GM21737 (cell line): ENCODE results near the gene SNAPC5.
"Not testable (repeated sequence)": the region's sequence is repeated elsewhere in the genome, so short reads cannot be mapped to it uniquely, and the experiment has no call there.

Experiments used
- ATAC-seq: cut with Tn5 transposase; IDR thresholded peaks from one replicate; pipeline ENCODE4 v1.9.1; 2021; ENCODE audit warnings: mild to moderate bottlenecking, moderate library complexity; ENCODE audit not compliant: unreplicated experiment

The SNAPC5 gene, protein sequence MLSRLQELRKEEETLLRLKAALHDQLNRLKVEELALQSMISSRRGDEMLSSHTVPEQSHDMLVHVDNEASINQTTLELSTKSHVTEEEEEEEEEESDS

DNA sequence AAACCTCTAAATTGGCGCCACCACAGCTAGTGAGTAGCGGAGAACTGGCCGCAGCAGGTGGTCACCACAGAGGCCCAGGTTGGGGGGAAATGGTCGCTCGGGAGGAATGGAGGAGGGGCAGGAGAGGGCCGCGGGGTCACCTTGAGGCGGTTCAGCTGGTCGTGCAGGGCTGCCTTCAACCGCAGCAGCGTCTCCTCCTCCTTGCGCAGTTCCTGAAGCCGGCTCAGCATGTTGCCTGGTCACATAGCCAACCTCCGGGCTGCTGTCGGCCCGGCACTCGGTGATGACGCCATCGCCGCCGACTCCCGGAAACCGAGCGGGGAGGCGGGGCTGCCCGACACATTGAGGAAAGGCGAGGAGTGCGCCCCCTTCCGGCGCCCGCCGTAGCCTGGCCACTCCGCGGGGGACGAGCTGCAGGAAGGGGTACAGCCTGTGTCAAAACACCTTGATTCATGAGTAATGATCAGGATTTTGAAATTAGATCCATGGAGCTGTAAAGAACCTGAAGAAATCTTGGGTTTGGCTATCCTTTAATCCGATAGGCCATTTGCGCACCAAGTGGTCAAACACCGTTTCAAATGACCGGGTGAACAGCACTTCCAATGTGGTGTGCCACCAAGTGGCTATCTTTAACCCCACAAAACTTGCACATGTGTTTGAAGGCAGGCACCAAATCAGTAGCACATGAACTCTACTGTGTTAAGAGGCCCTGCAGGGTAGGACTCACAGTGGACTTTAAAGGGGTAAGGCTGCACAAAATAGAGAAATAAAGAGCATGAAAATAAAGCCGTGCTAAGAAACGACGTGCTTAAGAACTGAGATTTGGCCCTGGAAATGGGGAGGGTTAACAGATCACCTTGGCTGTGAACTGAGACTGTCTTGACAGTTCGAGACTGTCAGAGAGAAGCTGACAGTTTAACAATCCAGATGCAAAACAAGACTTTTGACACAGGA is at the start of gene SNAPC5:
SNAPC5 (minus strand) TSS at position 261 of the 954 bp plus-strand sequence; CDS start at position 230, 31 bp downstream.
- peak; percentile 66 for ATAC-seq

- ATAC-seq = no peak
Measured at GRCh38 chr15:66545255-66545654, 47.7 kb upstream of the SNAPC5 start.

DNA sequence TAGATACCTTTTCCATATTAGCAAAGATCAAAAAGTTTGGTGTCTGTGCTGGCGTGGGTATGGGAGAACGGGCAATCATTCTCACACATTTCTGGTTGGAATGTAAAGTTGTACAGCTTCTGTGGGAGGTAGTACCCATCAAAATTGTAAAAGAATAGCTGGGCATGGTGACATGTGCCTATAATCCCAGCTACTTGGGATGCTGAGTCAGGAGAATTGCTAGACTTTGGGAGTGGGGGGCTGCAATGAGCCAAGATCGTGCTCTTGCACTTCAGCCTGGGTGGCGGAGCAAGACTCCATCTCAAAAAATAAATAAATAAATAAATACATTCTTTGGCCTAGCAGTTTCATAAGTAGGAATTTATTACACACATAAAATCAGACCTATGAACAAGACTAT is 45.3 kb upstream of the SNAPC5 start:
- no peak for ATAC-seq

- no peak for ATAC-seq
Measured at GRCh38 chr15:66535056-66535455, 37.5 kb upstream of the SNAPC5 start.

GRCh38 chr15:66524838-66525237 is 27.3 kb upstream of the SNAPC5 start:
- no peak for ATAC-seq

DNA sequence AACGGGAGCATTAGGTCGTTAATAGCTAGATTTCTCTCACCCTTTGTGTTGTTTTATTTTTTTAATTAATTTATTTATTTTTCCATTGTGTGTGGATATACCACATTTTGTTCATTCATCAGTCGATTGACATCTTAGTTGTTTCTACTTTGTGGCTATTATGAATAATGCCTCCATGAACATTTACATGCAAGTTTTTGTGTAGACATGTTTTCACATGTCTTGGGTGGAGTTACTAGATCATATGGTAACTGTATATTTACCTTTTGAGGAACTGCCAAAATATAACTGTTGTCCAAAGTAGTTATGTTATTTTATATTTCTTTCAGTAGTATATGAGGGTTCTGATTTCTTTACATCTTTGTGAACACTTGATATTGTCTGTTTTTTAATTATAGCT is 26.4 kb upstream of the SNAPC5 start:
- no peak for ATAC-seq

GRCh38 chr15:66515901-66516322 is 18.4 kb upstream of the SNAPC5 start:
- ATAC-seq = no peak

GRCh38 chr15:66514586-66514985 is 17.0 kb upstream of the SNAPC5 start:
- no peak for ATAC-seq

DNA sequence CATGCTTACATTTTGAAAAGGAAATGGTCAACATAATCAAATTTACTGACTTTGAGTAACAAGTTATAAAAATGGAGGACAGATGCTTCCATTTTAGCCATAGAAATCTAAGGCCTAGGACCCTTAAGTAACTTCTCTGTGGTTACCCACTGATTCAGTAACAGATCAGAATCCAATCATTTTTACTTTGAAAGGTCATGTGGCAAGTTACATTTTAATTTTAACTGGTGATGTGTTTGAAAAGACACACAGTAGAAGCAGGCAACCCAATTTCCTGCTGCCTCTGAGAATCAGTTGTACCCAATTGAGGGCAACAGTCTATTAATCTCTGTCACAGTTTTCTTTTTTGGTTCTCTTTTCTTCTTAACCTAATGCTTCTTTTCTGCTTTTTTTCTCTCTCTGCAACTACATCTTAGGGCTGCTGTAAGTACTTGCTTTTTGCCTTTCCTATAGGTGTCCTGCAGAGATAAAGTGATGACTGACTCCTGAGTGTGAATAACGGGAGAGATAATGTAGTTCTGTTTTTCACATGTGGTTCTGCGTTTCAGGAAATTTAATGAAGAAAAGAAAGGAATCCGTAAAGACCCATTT is 10.8 kb upstream of the SNAPC5 start:
- ATAC-seq = no peak

DNA sequence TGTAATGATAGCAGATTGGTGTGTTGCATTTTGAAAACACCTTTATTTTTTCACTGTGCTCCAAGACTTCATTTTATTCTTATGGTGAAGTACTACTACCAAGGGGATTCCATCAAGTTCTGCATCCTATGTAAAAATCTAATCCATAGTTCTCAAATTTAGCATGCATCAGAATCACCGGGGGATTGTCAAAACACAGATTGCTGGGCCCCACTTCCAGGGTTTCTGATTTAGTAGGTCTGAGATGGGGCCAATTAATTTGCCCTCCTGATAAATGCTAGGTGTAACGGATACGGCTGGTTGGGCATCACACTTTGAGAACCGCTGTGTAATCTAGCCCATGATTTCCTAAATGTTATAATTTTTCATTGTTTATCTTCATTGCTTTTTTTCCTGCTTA is 8.3 kb upstream of the SNAPC5 start:
- ATAC-seq = no peak

GRCh38 chr15:66505430-66505811 is 7.9 kb upstream of the SNAPC5 start:
- ATAC-seq = no peak

DNA sequence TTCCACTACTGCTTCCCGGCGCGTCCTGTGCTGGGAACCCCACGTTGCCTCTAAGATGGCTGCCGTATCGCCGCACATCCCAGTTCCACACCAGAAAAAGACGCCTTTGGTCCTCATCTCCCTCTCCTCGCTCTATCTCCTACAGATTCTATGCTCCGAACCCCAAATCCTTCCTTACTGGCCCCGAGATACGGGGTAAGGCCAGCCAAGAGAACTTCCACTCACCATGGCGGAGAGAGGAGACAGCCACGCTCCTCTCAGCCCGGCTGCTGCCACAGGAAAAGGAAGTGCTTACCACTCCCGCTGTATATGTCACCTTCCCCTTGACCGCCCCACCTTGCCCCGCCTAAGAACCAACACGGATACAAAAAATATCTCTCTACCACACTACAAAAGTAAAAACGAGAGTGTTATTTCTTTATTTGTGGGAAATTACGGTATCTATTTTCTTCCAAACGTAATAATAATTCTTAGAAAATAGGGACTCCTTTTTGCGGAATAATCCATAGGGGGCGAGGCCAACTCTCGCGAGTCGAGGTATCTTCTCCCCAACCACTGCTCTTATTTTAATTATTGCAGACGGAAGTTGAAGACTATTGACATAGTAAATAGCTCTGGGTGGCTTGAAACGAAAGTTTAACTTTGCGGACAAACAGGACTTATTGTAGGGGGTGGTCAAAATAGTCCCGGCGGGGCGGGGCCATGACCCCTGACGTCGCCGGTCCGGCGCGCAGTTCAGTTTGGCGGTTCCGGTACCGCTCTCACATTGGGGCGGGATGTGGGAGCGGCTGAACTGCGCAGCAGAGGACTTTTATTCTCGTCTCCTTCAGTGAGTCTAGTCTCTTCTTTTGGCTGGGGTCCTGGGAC is 7.2 kb upstream of the SNAPC5 start, which contains the start of the genes RPL4 and ZWILCH:
RPL4 (minus strand) TSS at position 293 of the 867 bp plus-strand sequence; CDS start at position 228, 65 bp downstream.
ZWILCH (plus strand) TSS at position 764 of the 867 bp plus-strand sequence; CDS start at position 777, 13 bp downstream.
- peak; percentile 63 for ATAC-seq

GRCh38 chr15:66503780-66504562 is 6.4 kb upstream of the SNAPC5 start:
- ATAC-seq = no peak

- not testable (repeated sequence) for ATAC-seq
Measured at GRCh38 chr15:66503041-66503648, 5.6 kb upstream of the SNAPC5 start.

GRCh38 chr15:66502491-66502890 is 4.9 kb upstream of the SNAPC5 start:
- ATAC-seq = no peak

- ATAC-seq = not testable (repeated sequence)
Measured at GRCh38 chr15:66500346-66500745, 2.8 kb upstream of the SNAPC5 start.

DNA sequence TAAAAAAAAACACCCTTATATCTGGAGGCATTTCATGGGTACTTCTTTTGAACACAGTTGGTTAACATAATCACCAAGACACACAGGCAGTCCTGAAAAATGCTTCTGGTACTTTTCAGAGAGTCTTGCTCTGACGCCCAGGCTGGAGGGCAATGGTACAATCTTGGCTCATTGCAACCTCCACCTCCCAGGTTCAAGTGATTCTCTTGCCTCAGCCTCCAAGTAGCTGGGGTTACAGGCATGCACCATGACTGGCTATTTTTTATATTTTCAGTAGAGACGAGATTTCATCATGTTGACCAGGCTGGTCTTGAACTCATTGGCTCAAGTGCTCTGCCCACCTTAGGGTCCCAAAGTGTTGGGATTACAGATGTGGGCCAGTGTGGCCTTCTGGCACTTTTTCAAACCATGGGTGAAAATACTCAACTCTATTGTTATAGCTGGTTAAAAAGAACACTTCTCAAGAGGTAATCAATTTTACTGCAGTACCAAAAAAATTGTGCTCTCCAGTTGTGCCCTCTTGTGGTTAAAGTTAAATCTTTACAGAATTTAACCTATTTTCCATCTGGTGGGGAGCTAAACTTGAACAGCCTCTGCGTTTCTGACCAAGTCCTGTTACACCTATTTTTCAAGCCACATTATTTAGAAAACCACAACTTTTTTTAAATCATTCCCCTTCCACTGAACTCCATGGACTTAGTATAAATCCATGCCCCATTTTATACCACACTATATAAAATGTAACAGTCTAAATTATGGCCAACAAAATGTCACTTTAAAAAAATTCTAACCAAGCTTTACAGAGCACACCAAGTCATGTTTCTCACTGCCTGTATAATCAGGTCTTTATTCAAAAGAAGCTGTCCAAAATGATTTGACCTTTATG is 1.2 kb upstream of the SNAPC5 start:
- no peak for ATAC-seq

- peak; percentile 18 for ATAC-seq
Measured at GRCh38 chr15:66496951-66497501, 536 bp downstream of the SNAPC5 start.
